Hepatocyte (in vitro differentiated cells): Measurements from ENCODE around the gene AHNAK. TPM values are rescaled to one million over a fixed set of nuclear protein-coding genes. Genes with fewer than 3 reads are reported as not detected.

ENCODE experiments used
- DNase-seq: peaks from one replicate; pipeline ENCODE4 v3.0.0-alpha.2; 2016; ENCODE audit warnings: low spot score
- H2AFZ ChIP-seq: fragments of 200-600 bp; sonication (generic); 2 replicates; pipeline ENCODE4 v1.6.0; 2016; ENCODE audit warnings: antibody characterized with exemption, mild to moderate bottlenecking
- H3K27ac ChIP-seq: fragments of 200-600 bp; sonication (generic); 2 replicates; pipeline ENCODE4 v1.5.1; 2016; ENCODE audit warnings: mild to moderate bottlenecking
- H3K27me3 ChIP-seq: fragments of 200-600 bp; sonication (generic); 2 replicates; pipeline ENCODE4 v1.6.1; 2016
- H3K36me3 ChIP-seq: fragments of 200-600 bp; sonication (generic); replicated peaks from 2 replicates; pipeline ENCODE4 v1.5.1; 2016; ENCODE audit warnings: low read depth; ENCODE audit not compliant: insufficient read depth
- H3K4me1 ChIP-seq: fragments of 200-600 bp; sonication (generic); 2 replicates; pipeline ENCODE4 v1.5.1; 2016; ENCODE audit warnings: mild to moderate bottlenecking, moderate library complexity; ENCODE audit not compliant: insufficient read depth
- H3K4me2 ChIP-seq: fragments of 200-600 bp; sonication (generic); 2 replicates; pipeline ENCODE4 v1.6.0; 2016
- H3K4me3 ChIP-seq: fragments of 200-600 bp; sonication (generic); 2 replicates; pipeline ENCODE4 v1.5.1; 2016; ENCODE audit warnings: mild to moderate bottlenecking
- H3K79me2 ChIP-seq: fragments of 200-600 bp; sonication (generic); 2 replicates; pipeline ENCODE4 v1.6.0; 2017; ENCODE audit warnings: mild to moderate bottlenecking
- H3K9me2 ChIP-seq: fragments of 200-600 bp; sonication (generic); replicated peaks from 2 replicates; pipeline ENCODE4 v1.6.0; 2017; ENCODE audit warnings: mild to moderate bottlenecking; ENCODE audit not compliant: insufficient read depth
- H3K9me3 ChIP-seq: fragments of 200-600 bp; sonication (generic); 2 replicates; pipeline ENCODE4 v1.5.1; 2016; ENCODE audit warnings: low read depth, mild to moderate bottlenecking
- H4K20me1 ChIP-seq: fragments of 200-600 bp; sonication (generic); 2 replicates; pipeline ENCODE4 v1.6.0; 2016; ENCODE audit warnings: mild to moderate bottlenecking; ENCODE audit not compliant: insufficient read depth, poor library complexity, severe bottlenecking
- EZH2 ChIP-seq: fragments of 200-600 bp; sonication (generic); IDR thresholded peaks from 2 replicates; pipeline ENCODE4 v1.6.1; 2016; ENCODE audit warnings: antibody characterized with exemption, mild to moderate bottlenecking, borderline replicate concordance
- EZH2phosphoT487 ChIP-seq: fragments of 200-600 bp; sonication (generic); IDR thresholded peaks from one replicate; pipeline ENCODE4 v1.6.1; 2018; ENCODE audit warnings: antibody characterized with exemption, mild to moderate bottlenecking, low read depth, moderate library complexity; ENCODE audit not compliant: unreplicated experiment, severe bottlenecking
- WGBS: methylation state at CpG from one replicate; pipeline ENCODE4 v1.1.6; 2016; ENCODE audit warnings: low lambda C conversion rate; ENCODE audit errors: missing lambda C conversion rate; 5-methylcytosine and 5-hydroxymethylcytosine counted together
- polyA plus RNA-seq: library from polyadenylated mRNA; unstranded; fragments of >200 nt; fragmentation: Nextera tagmentation; extraction: Ambion mirVana; gene quantifications from 2 replicates; pipeline ENCODE4 v1.2.1, GENCODE V29; 2016
- total RNA-seq: library from RNA; depleted of rRNA; stranded (reverse); fragments of >200 nt; gene quantifications from 2 replicates; pipeline ENCODE4 v1.2.3, GENCODE V29; 2014
- TF ChIP-seq, protein P1 (sequence below): fragments of 200-600 bp; sonication (generic); IDR thresholded peaks from 2 replicates; pipeline ENCODE4 v1.5.1; 2016; ENCODE audit warnings: antibody characterized with exemption, mild to moderate bottlenecking; ENCODE audit not compliant: poor library complexity

The AHNAK gene
- total and polyA plus RNA-seq, 2 experiments from 2014 or later, result 47.6 to 237 TPM

DNA sequence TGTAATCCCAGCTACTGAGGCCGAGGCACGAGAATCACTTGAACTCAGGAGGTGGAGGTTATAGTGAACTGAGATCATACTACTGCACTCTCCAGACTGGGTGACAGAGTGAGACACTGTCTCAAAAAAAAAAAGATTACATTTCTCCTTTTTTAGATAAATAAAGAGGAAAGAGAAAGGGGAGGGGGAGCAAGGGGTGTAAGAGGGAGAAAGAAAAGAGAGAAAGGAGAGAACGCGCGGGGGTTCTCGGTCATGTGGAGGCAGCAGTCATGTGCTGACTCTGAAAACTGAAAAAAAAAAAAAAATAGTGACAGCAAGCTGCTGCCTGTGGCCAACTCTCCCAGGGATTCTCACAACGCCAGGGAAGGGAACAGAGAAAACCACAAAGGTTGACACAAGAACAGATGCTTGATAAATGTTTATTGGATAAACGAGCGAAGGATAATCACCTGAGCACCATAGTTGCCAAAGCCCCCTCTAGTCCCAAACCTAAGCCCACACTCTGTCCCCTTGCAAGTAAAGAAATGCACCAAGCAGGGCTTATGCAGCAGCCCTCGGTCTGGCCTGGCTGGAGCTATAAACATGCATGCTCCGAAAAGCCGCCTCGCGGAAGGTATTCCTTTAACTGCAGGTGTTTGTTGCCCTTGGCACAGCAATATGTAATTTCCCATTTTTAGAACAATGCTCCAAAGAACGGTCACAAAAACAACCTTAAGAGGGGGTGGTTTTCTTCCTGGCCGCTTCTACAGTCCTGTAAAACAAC is 113.3 kb downstream of the AHNAK start:
- Histone ChIP-seq H3K4me3 (no peak overlapping the region), H3K79me2 (no peaks in the 10 kb centered on the region), H2AFZ (no peak overlapping the region), H3K36me3 (no peaks in the 10 kb centered on the region), H3K27me3 (no peaks in the 10 kb centered on the region), H4K20me1 (no peaks in the 10 kb centered on the region), H3K4me1 (peaks cover 22% of the 10 kb centered on the region), H3K9me2 (no peaks in the 10 kb centered on the region), H3K27ac (no peak overlapping the region), H3K9me3 (no peaks in the 10 kb centered on the region), H3K4me2 (no peak overlapping the region)
- TF ChIP-seq EZH2, result no peak
- TF ChIP-seq, protein P1, sequence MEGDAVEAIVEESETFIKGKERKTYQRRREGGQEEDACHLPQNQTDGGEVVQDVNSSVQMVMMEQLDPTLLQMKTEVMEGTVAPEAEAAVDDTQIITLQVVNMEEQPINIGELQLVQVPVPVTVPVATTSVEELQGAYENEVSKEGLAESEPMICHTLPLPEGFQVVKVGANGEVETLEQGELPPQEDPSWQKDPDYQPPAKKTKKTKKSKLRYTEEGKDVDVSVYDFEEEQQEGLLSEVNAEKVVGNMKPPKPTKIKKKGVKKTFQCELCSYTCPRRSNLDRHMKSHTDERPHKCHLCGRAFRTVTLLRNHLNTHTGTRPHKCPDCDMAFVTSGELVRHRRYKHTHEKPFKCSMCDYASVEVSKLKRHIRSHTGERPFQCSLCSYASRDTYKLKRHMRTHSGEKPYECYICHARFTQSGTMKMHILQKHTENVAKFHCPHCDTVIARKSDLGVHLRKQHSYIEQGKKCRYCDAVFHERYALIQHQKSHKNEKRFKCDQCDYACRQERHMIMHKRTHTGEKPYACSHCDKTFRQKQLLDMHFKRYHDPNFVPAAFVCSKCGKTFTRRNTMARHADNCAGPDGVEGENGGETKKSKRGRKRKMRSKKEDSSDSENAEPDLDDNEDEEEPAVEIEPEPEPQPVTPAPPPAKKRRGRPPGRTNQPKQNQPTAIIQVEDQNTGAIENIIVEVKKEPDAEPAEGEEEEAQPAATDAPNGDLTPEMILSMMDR, result no peak
- no peak for TF ChIP-seq EZH2phosphoT487
- no peak for DNase-seq
- 65% methylated on average over 15 of the region's 16 CpGs for WGBS

DNA sequence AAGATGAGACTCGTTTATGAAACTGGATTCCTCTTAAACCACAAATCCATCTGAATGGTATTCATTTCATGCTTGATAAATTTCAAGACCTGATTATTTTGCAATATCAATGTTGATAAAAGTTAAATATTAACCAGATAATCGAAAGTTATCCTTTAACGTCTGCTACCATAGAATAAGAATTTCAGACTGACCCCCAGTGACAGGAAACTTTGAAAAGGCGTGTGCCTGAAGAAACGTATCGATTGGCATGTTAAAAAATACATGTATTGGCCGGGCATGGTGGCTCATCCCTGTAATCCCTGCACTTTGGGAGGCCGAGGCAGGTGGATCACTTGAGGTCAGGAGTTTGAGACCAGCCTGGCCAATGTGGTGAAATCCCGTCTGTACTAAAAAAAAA is 113.9 kb downstream of the AHNAK start:
- TF ChIP-seq EZH2 (no peak), EZH2phosphoT487 (no peak)
- TF ChIP-seq, protein P1, result no peak
- H3K9me2 ChIP-seq, result no peaks in the 10 kb centered on the region
- H3K79me2 ChIP-seq, result no peaks in the 10 kb centered on the region
- peaks cover 26% of the 10 kb centered on the region for H3K4me1 ChIP-seq
- no peaks in the 10 kb centered on the region for H3K27me3 ChIP-seq
- no peaks in the 10 kb centered on the region for H4K20me1 ChIP-seq
- no peak overlapping the region for H2AFZ ChIP-seq
- H3K9me3 ChIP-seq, result no peaks in the 10 kb centered on the region
- 71% methylated on average over 9 of the region's 9 CpGs for WGBS
- H3K4me3 ChIP-seq, result no peak overlapping the region
- no peak for DNase-seq
- no peak overlapping the region for H3K27ac ChIP-seq
- no peaks in the 10 kb centered on the region for H3K36me3 ChIP-seq
- no peak overlapping the region for H3K4me2 ChIP-seq

DNA sequence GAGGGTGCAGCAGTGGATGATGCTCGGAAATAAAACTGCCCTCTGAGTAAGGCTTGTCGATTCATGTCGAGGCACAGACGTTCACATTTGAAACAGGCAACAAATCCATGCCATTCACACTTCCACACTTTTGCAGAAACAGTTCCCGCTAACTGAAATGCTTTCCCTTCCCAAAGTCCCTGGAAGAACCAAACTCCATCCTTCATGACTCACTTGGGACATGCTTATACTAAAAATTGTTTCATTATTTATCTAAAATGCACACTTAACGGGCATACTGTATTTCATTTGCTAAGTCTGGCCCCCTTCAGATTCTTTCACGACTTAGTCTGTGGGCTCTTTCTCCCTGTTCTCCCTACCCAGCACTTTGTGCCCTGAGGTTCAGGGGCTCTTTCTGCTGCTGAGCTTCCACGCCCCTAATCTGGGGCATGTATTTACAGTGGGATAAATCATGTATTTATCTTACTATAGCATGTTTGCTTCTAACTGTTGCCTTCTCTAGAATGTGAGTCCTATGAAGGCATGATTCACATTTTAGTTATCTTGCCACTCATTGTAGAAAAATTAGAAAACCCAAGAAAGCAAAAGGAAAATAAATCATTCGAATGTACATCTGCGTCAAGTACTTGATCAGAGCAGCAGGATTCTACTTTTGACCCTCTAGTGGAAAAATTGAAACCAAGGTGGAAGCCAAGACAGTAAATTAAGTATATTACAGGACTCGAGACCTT is 115.3 kb downstream of the AHNAK start:
- no peaks in the 10 kb centered on the region for H4K20me1 ChIP-seq
- H3K36me3 ChIP-seq, result no peaks in the 10 kb centered on the region
- H3K4me3 ChIP-seq, result no peak overlapping the region
- no peaks in the 10 kb centered on the region for H3K27me3 ChIP-seq
- peaks cover 35% of the 10 kb centered on the region for H3K4me1 ChIP-seq
- H2AFZ ChIP-seq, result no peak overlapping the region
- no peaks in the 10 kb centered on the region for H3K79me2 ChIP-seq
- H3K4me2 ChIP-seq, result peak overlapping the region; percentile 44
- peak overlapping the region; percentile 50 for H3K27ac ChIP-seq
- H3K9me3 ChIP-seq, result no peaks in the 10 kb centered on the region
- 68% methylated on average over 11 of the region's 11 CpGs for WGBS
- no peak for DNase-seq
- TF ChIP-seq, protein P1, result no peak
- TF ChIP-seq EZH2 (no peak), EZH2phosphoT487 (no peak)
- H3K9me2 ChIP-seq, result no peaks in the 10 kb centered on the region
